ENCODE results near the gene MAML2.
A peak's percentile ranks its signal among the peaks of the same experiment; 100 is the strongest.

MAML2 gene

DNA sequence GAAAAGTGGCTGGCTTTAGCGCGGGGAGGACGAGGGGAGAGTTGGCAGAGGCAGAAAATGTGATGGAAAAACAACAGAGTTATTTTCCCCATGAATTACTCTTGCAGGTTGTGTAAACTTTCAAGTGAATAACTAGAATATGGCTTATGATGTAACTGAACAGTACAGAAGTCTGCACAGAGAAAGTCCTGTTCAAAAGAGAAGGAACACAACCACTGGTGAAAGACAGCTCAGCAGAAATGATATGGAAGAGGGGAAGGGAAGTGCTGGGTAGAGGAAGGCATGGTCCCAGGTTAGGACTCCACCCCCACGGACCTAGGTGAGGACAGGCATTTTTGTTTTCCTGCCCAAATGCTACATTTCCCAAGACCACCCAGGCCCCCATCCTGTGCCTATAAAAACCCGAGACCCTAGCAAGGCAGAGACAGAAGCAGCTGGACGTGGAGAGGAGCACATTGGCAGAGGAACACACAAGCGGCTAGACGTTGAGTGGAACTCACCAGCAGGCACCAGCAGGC, 77.7 kb downstream of the MAML2 start:
- no peak for DNase-seq

DNA sequence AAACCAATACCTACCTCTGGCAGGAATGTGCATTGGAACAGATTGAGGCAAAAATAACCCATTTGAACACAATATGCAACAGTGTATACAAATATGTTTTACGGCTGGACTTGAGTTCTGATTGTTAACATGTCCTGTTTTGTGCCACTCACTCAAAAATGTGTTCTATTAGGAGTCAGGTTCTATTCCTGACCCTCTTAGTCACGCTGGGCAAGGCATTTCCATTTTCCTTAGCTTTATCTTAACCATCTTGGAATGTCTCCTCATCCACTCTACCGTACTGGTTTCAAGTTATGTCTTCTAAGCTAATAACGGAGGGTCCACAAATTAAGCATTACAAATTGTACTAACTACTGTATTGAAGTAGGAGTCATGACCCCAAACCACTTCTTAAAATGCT, 78.6 kb downstream of the MAML2 start:
- DNase-seq, result no peak

DNA sequence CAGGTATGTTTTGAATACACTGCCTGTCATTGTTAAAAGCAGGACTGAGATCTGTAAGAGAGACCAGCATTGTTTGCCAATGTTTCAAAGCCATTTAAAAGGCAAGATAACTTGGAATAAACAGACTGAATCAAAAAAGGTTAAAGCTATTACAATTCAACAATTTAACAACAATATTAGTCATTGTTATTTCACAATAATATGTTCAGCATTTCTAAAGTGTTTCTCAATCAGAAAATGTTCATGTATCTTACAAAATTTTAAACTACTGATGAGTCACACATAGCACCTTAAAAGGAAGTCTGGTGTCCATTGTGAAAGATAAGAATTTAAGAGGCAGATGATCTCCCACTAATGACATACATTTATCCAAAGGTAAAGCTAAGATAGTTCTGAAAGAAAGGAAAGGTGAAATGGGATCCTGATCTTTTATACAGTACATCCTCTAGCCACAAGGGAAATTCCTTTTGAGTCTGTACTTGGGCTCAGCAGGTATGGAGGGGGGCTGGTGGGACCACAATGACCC, 79.7 kb downstream of the MAML2 start:
- no peak for DNase-seq

DNA sequence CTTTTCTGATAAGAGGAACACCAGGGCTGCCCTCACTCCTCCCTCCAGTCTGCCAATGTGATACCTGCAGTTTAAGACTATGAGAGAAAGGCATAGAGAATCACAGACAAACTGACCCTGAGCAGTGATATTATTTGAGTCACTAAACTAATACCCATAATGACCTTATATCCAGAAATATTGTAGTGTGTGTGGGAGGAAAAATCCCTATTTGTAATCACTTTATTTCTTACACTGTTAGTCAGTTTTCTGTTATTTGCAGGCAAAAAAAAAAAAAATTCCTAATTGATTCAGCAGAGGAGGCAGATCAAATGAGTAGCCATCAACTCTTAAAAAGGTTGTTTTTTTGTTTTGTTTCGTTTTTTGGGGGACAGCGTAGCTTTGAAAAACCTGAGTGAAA, 82.5 kb downstream of the MAML2 start:
- DNase-seq, result no peak

DNA sequence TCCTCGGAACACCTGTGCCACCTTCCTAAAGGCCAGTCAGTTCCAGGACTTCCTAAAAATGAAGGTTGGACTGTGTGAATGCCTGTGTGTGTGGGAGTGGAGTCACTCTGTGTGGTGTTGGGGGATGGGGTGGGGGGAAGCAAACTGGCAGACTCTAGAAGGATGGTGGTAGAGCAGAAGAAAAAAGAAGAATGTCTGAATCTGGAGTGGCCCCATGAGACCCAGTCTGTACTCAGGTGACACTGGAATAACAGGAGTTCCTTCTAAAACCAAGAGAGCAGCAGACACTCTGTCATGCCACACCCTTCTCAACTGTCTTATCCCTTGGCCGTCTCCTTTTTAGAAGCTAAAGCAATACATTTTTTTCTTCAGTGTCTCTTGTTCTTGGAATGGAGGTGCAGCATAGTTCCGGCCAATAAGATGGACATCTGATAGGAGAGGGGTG, 82.9 kb downstream of the MAML2 start:
- no peak for DNase-seq

DNA sequence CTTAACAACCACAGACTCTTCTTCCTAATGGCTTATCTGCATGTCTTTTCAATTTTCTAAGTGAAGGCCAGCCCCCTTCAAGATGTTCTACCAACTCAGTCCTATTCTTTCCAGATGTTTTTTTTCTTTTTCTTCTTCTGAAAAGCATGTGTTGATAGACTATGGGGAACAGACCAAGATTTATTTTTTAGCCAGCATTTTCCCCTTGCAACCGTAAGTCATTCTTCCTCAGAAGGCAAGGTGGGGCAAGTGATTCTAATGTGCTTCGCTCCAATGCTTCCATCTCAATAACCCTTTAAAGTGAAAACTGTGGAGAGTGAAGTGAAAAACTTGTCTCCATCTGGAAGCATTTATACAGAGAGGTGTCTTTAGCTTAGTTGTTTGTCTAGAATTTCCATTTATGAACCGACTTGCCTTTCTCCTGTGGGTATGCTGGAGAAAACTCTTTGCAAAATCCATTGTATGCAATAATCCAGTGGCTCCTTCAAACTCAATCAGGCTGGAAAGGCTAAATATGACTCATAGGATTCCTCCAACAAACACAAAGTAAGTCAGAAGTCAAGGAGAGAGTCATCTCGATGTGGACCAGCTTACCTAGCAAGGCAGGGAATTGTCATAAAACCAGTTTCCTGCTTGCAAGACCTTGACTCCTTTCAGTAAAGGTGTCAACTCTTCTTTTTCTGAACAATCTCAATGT, 83.7 kb downstream of the MAML2 start:
- DNase-seq, result no peak

DNA sequence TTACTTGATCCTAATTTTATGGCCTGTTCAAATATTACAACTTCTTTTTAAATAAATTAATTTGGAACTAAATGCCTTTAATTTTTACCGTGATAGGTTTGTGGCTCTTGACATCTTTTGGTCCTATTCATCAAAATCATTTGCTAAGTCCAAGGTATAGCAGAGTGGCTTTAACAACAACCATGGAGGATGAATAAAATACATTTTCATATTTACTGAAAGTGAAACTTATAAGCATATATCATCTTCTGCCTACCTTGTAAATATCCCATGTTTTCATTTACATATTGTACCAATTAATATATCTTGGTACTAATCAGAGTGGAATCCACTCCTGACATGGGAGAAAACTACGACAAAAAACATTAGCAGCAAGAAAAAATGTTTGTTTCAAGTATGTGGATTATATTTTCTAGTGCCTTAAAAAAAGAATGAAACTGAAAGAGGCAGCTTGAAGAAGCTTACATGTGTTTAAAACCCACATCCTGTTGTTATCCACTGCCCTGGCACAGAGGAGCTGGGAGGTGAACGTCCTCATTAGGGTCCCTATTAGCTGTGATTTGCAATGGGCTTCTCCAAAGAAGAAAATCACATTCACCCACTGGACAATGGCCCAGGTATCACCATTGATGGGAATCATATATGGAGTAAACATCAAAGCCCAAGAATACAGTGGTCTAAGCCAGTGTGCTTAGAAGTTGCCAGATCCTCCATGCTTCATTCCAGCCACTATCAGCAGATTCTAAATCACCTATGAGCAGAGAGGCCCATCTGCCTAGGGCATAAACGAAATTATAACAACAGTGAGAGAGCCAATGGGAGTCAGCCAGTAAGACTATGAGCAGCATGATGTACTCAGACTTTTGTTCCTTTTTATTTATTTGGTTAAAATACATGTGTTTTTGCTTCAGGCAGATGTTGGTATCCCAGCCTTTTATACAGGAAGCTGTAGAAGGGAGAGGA, 84.7 kb downstream of the MAML2 start:
- DNase-seq, result no peak

DNA sequence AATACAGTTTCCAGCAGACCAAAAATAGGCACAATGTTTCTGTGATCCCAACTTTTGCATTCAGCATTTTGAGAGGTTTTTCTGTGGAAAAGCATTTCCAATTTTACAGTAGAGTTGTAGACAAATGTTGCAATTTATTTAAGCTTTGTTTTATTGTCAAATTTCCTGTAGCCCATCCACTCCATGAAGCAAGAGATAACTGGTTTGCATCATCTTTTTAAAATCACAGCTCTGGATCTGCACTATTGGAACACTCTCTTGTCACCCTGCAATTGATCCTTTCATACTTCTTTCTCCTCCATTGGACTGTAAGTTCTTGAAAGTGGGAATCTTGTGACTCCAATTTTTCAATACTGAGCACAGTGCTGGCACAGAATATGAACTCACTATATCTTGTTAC, 86.0 kb downstream of the MAML2 start:
- no peak for DNase-seq

DNA sequence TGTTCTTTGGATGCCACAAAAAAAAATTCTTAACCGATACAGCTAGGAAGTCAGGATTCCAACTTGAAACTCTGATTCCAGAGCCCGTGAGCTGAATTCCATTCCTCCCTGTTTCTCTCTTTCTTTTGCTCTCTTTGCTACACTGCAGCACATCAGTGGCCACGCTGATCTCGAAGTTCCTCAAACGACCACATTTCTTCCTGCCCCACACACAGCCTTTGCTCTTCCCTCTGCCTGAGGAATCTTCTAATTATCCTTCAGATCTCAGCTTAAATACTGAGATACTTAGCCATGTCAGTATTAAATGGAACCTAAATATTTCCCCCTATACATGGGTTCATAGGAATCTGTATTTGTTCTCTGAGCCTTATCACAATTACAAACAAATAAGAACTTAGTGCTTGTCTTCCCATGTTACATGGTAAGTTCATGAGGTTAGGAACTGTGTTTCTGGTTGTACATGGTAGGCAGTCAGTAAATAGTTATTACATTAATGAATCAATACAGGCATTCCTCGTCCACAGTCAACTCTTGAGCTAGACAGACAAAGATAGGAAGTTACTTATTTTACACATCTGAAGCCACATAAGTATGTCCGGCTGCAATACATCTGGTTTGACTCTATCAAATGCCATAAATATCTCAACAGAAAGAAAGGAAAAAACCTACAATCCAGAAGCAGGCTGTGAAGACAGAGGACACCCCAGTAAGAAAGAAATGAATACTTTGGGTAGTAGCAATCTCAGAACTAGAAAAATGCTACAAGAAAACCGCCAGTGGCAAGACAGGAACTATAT, 86.6 kb downstream of the MAML2 start:
- no peak for DNase-seq

DNA sequence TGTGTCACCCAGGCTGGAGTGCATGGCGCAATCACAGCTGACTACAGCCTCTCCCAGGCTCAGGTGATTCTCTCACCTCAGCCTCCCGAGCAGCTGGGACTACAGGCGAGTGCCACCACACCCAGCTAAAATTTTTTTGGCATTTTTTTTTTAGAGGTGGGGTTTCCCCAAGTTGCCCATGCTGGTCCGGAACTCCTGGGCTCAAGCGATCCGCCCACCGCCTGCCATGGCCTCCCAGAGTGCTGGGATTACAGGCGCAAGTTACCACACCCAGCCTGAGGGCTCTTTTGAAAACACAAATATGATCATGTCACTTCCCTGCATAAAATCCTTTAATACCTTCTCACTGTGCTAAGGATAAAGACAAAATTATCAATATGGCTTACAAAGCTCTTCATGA, 88.1 kb downstream of the MAML2 start:
- DNase-seq, result no peak

DNA sequence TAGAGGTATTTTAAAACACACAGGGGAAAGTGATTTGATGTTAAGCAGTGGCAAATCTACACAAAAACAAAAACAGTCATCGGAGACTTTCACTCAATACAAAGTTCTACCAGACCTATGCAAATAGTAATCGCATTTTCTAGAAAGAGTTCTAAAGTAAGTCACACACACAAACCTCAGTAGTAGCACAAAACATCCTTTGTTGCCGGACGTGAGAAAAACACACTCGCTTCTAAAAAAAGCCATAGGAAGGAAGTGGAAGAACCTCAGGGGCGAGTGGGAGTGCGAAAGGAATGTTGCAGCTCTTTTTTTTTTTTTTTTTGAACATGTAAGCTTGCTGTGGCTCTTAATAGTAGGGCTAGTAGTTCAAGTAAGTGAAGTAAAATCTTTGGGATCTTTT, 88.9 kb downstream of the MAML2 start:
- DNase-seq, result no peak

DNA sequence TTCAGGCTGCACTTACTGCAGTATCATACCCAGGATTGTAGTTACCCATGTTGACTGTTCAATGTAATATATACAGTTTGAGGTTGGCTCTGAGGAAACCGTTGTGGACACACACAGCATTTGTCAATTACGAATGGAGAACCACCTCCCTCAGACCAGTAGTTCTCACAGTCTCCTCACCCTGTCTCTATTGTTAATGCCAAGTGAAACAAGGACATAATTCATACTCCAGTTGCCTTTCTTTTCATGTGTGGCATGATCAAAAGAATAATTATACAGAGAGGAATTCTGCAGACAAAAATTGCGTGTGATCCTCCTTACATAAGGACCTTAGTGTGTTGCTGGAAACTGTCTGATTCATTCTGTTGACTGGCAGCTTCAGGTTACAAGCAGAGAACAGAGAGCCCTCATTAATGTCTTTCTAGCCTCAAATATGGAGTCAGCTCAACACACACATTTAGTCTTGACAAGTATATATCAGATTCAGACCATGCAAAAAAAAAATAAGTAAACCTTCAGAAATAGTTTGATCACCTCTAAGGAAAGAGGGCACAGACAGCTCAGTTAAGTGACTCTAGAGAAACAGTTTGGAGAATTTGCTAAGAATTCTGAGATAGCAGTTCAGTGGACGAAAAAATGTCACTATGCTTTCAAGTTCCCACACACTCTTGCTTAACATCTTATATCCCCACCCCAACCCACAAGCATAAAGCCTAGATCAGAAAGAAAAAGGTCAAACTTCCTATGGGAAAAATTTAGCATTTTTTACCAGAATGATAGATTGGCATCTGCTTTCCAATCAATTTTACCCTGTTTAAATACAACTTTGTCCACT, 96.1 kb downstream of the MAML2 start:
- no peak for DNase-seq

DNA sequence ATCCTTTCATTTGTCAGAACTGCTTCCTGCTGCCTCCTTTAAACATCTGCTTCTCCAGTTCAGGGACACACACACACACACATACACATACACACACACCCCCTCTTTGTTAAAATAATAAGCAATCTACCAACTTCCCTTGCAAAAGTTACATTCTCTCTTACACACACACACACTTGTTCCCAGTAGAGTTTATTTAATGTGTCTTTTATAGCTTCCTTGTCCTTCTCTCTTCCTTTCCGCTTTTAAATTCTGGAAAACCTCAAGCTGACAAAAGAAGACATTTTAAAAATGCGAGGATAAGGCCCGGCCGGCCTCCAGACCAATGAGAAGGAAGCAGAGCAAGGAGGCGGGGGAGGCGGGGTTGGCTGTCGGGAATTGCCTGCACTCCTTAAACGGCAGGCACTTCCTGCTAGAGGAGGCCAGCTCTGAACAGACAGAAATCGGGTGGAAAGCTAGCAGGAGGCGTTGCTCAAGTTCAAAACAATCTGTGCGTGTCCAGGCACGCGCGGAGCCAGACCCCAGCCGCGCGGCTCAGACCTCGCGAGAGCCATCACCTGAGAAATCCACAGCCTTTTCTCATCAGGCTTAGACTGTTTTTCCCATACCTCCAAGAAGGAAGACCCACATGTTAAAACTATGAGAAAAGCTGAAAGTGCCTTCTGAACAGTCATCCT, 99.9 kb downstream of the MAML2 start:
- DNase-seq, result peak; percentile 78

DNA sequence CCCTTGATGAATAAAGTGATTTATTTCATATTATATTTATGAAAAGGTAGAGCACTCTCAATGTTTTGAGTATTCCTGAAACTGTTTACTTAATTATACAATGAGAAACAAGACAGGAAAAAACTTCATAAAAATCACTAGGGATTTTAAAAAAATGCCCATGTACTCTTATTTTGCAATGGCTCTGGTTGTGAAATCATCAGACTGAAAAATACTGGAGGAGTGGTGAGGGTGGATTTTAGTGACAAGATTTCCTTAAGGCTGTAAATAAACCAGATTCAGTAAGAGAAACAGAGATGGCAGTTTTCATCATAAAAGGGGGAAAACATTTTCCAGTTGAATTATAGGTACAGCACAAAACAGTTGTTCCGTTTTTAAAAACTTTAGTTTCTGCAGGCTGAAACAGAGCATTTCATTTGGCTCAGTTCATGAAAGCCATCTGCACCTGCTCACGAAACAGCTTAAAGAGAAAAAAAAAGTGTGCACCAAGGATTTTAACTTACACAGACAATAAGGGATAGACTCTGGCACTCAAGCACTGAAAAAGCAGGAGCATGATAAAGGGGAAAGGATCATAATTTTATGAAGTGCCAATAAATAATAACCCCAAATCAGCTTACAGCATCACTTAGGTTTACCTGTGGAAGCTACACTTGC, 100.7 kb downstream of the MAML2 start:
- DNase-seq, result no peak

DNA sequence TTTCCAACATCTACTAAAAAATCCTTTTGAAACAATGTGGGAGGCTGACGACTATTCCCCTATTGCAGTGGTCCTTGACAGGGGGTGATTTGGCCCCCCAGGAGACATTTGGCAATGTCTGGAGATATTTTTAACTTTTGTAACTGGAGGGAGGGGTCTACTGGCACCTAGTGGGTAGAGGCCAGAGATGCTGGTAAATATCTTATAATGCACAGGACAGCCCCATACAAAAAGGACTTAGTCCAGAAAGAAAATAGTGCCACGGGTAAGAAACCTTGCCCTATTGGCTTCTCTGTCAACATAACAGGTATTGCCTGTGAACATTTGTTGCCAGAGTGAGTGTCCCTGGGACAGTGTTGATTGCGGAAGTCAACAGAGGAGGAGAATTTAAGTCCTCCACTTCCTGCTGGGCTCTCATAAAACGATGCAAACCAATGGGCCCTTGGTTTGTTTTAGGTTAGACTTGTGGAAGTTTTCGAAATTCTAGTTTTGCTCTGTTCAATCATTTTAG, 101.6 kb downstream of the MAML2 start:
- no peak for DNase-seq

DNA sequence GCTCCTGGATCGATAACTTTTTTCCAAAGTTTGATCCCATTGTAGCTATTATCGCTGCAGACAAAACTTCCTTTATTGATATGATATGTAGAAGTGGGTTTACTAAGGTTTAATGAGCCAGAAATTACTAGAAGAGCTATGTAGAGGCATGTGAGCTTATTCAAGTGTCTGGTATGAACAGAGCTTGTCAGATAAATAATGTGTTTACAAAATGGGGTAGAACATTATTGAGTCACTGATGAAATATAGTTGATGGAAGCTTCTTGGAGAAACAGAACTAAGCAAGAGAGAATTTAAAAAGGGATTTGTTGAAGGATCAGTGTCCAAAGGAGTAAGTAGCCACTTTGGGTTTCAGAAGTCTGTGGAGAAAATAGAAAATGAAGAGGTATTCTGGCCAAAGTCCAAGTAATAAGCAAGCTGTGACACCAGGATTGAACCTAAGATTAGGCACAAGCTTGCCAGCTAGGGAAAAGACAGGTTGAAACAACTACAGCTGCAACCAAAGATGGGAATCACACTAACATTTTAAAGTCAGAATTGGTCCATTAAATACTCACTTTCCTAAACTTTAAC, 104.3 kb downstream of the MAML2 start:
- DNase-seq, result no peak

DNA sequence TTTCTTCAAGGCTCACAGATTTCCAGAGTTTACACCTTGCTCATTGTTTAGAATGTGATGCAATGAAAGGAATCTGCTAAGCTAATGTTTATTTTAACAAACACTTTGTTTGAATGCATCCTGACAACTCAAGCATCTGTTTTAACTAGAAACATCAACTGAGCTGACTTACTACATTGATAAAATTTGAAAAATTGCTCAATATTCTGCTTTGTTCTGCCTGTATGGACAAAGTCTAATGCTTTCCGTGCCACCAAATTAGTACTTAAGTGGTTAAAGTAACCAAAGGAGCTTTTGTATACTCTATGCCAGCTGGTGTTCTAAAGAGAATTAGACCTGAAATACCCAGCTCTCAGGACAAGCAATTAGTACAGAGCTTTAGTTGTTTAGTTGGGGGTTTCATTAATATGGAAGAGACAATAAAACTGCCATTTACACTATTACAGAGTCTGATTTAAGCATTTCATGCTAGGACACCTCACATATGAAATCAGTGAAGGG, 105.2 kb downstream of the MAML2 start:
- DNase-seq, result no peak

DNA sequence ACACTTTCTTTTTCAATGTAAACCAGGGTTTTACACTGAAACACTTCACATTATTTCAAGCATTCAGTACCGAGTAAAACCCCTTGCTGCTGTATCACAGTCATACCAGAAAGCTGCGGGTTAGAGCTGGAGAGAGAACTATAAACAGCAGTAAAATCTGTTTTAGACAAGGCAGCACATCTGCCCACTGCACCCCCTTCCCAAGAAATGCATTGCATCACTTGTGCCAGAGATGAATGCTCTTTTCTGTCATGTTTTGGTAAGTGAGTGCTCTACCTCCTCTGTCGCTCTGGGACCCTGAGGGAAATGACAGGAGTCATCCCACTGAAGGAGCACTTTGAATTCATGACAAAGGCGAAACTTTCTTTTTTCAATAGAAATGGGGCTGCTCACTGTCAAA, 107.2 kb downstream of the MAML2 start:
- no peak for DNase-seq

DNA sequence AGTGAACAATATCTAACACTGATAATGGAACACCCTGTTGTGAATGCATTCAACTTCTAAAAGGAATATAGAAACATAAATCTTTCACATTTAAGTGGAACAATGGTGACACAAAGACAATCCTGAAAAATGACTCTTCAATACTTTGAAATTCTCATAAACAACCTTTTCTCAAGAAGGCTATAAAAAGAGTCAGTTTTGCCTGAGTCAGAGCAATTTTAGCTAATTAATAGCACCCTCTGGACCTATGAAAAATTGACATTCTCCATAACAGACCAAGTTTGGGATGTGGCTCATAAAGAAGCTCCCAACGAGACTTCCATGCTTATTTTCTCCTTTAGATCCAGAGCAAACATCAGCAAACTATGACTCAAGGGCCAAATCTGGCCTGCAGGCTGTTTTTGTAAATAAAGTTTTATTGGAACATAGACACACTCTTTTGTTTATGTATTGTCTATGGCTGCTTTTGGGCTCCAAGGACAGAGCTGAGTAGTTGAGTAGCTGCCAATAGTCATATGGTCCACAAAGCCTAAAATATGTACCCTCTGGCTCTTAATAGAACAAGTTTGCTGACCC, 108.0 kb downstream of the MAML2 start:
- no peak for DNase-seq

DNA sequence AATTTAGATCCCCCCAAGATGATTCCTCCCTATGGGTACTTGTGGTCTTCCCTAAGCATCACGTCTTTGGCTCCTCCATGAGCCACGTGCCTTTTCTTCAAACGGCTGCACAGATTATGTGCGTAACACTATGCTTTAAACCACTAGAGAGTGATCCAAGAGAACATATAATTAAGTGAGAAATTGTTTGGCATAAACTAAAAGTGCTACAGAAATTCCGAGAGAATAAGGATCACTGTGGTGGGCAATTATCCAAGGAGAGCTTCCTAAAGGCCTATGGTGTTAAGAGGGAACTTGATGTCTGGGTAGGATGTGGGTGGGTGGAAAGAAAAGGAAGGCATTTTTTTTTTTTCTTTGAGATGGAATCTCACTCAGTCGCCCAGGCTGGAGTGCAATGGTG, 110.9 kb downstream of the MAML2 start:
- DNase-seq, result no peak
